ENCODE results near the gene SCLY. TPM values are rescaled to one million over a fixed set of nuclear protein-coding genes. Genes with fewer than 3 reads are reported as not detected.
A peak's percentile ranks its signal among the peaks of the same experiment; 100 is the strongest.

The SCLY gene
- total and polyA plus RNA-seq, 12 donors = 8.3 to 14.5 (median 11.4) TPM

GRCh38 chr2:238085899-238086298 is 25.1 kb downstream of the SCLY start:
- no peak for DNase-seq
- no peak overlapping the region for H3K27ac ChIP-seq
- H3K4me1 ChIP-seq = peaks cover 0 to 8% (median 0%) of the 10 kb centered on the region in 9 donors
- peaks cover 0 to 57% (median 25%) of the 10 kb centered on the region in 9 donors for H3K36me3 ChIP-seq
- ATAC-seq = no peak
- intact Hi-C loops (cut with DNase I) = no loop called here
- WGBS, 2 donors = 98 to 99% methylated on average over 3 of the region's 3 CpGs
- H3K4me3 ChIP-seq = no peak overlapping the region
- no peaks in the 10 kb centered on the region for H3K27me3 ChIP-seq
- no peaks in the 10 kb centered on the region for H3K9me3 ChIP-seq
- TF ChIP-seq CTCF (IDR thresholded peaks at IDR 0.05) = no peak

GRCh38 chr2:238087211-238087610 is 26.4 kb downstream of the SCLY start:
- TF ChIP-seq CTCF (IDR thresholded peaks at IDR 0.05) = no peak
- intact Hi-C loops (cut with DNase I) = no loop called here

GRCh38 chr2:238090887-238091286 is 30.1 kb downstream of the SCLY start:
- no peak overlapping the region for H3K4me3 ChIP-seq
- H3K27ac ChIP-seq = no peak overlapping the region
- H3K9me3 ChIP-seq = no peaks in the 10 kb centered on the region
- peaks cover 0 to 11% (median 0%) of the 10 kb centered on the region in 9 donors for H3K36me3 ChIP-seq
- H3K4me1 ChIP-seq = peaks cover 0 to 8% (median 0%) of the 10 kb centered on the region in 9 donors
- H3K27me3 ChIP-seq = no peaks in the 10 kb centered on the region
- intact Hi-C loops (cut with DNase I) = no loop called here
- whole genome bisulfite sequencing, 2 donors = 87 to 95% methylated on average over 4 of the region's 4 CpGs
- TF ChIP-seq CTCF (IDR thresholded peaks at IDR 0.05) = no peak
- no peak for DNase-seq
- ATAC-seq = no peak

More at GRCh38 chr2:238087211-238087610, 26.4 kb downstream of the SCLY start:
- H3K27me3 ChIP-seq = no peaks in the 10 kb centered on the region
- H3K4me3 ChIP-seq = no peak overlapping the region
- ATAC-seq (peak in 1 of 8 donors; percentile 14), DNase-seq (no peak)
- H3K36me3 ChIP-seq = peaks cover 0 to 45% (median 16%) of the 10 kb centered on the region in 9 donors
- H3K9me3 ChIP-seq = no peaks in the 10 kb centered on the region
- no peak overlapping the region for H3K27ac ChIP-seq
- H3K4me1 ChIP-seq = peaks cover 0 to 8% (median 0%) of the 10 kb centered on the region in 9 donors
- WGBS, 2 donors = 89 to 96% methylated on average over 2 of the region's 2 CpGs

GRCh38 chr2:238091436-238092060 is 30.7 kb downstream of the SCLY start:
- peaks cover 0 to 8% (median 0%) of the 10 kb centered on the region in 9 donors for H3K4me1 ChIP-seq
- H3K27me3 ChIP-seq = no peaks in the 10 kb centered on the region
- no peak overlapping the region for H3K27ac ChIP-seq
- no peak for ATAC-seq
- H3K4me3 ChIP-seq = no peak overlapping the region
- TF ChIP-seq CTCF (IDR thresholded peaks at IDR 0.05) = no peak
- intact Hi-C loops (cut with DNase I) = no loop called here
- peaks cover 0 to 5% (median 0%) of the 10 kb centered on the region in 9 donors for H3K36me3 ChIP-seq
- no peak for DNase-seq
- WGBS, 2 donors = 93% methylated on average over 16 of the region's 16 CpGs
- no peaks in the 10 kb centered on the region for H3K9me3 ChIP-seq

Measured in heart right ventricle (tissue), 16 donors.